Measurements from ENCODE around the gene RAB34.

Gene RAB34

GRCh38 chr17:28675490-28675889, 42.2 kb downstream of the RAB34 start:
- DNase-seq: no peak

DNA sequence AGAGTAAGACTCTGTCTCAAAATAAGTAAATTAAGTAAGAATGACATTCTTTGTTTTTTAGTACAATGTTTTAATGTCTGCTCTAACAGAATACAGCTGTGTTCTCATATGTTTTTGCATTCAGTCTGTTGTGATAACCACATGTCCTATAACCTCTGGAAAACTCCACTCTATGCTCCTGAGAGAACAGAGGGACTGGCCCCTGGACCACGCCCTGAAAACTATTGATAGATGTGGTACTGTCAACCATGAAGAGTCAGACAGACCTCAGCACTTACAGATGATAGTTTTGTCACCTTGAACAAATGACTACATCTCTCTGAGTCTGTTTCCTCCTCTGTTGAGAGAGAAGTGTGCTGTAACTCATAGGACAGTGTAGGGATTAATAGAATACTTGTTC, 47.8 kb downstream of the RAB34 start:
- DNase-seq: no peak

DNA sequence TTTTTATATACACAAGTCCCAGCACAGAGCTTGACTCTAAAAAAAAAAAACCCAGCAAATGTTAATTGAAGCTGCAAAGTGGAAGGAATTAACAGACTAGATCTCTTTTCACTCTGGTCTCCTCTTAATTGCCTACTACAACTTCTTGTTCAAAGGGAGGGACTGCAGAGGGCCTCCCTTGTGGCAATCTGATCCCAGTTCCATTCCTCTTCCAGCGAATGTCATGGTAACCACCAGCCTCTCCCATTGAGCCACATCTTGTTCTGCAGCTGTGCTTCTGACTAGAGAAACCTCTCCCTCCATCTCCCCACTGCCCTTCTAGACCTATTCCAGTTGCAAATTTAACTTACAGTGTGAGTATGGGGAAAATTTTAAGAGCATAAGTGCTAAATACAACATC, 49.8 kb downstream of the RAB34 start:
- DNase-seq: no peak

DNA sequence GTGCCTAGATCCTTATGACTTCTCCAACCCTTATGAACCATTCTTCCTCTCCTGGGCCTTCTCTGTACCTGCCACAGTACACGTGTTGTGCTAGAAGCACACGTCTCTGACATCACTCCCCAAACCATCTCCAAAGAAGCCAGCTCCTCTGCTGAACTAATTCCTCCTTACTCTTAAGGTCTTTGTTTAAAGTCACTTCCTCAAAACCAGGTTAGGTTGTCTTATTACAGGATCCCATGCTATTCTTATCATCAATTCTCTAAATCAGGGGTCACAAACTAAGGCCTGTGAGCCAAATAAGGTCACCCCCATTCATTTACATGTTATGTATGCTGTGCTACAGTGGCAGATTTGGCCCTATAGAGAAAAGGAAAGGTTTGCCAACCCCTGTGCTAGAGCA, 51.7 kb downstream of the RAB34 start:
- DNase-seq: no peak

All from NCI-H526 treated with DMSO at 0.1 percent for 48 hours (cell line).